OCI-LY3 (cell line): ENCODE measurements around the gene EXD3.

Source experiments
- H2AFZ ChIP-seq: fragments of 200-600, 300-600 bp; shearing (Covaris generic); 2 replicates; pipeline ENCODE4 v1.6.0; 2014; ENCODE audit warnings: antibody characterized with exemption, low read depth, low read length
- H3K27ac ChIP-seq: fragments of 200-600, 300-600 bp; sonication (generic); 2 replicates; pipeline ENCODE4 v1.5.1; 2014; ENCODE audit warnings: mild to moderate bottlenecking, low read length, moderate library complexity, mixed read lengths
- H3K27me3 ChIP-seq: fragments of 200-600, 300-600 bp; sonication (generic); 2 replicates; pipeline ENCODE4 v1.6.1; 2014; ENCODE audit warnings: low read depth, low read length, mixed read lengths
- H3K36me3 ChIP-seq: fragments of 200-600, 300-600 bp; sonication (generic); replicated peaks from 2 replicates; pipeline ENCODE3; 2014; ENCODE audit warnings: low read depth, low read length, mixed read lengths
- H3K4me1 ChIP-seq: fragments of 300-600, 200-600 bp; sonication (generic); 2 replicates; pipeline ENCODE4 v1.6.1; 2014; ENCODE audit warnings: low read length, mixed read lengths
- H3K4me2 ChIP-seq: fragments of 200-600, 300-600 bp; sonication (generic); 2 replicates; pipeline ENCODE4 v1.6.1; 2014; ENCODE audit warnings: low read length, mixed read lengths
- H3K4me3 ChIP-seq: fragments of 300-600, 200-600 bp; sonication (generic); 2 replicates; pipeline ENCODE4 v1.5.1; 2014; ENCODE audit warnings: antibody characterized with exemption, mild to moderate bottlenecking, low read length, moderate library complexity
- H3K79me2 ChIP-seq: fragments of 300-600, 200-600 bp; shearing (Covaris generic); 2 replicates; pipeline ENCODE4 v1.6.1; 2014; ENCODE audit warnings: mild to moderate bottlenecking, low read length, mixed read lengths
- H3K9ac ChIP-seq: fragments of 300-600, 200-600 bp; shearing (Covaris generic); 2 replicates; pipeline ENCODE4 v1.6.0; 2014; ENCODE audit warnings: mild to moderate bottlenecking, low read length, moderate library complexity
- H3K9me3 ChIP-seq: fragments of 200-600, 300-600 bp; shearing (Covaris generic); 2 replicates; pipeline ENCODE4 v1.6.1; 2014; ENCODE audit warnings: low read length, mixed read lengths; ENCODE audit not compliant: insufficient read depth
- H4K20me1 ChIP-seq: fragments of 200-600, 300-600 bp; sonication (generic); 2 replicates; pipeline ENCODE4 v1.6.1; 2016; ENCODE audit warnings: low read length, mixed read lengths; ENCODE audit not compliant: insufficient read depth
- EZH2phosphoT487 ChIP-seq: fragments of 200-600 bp; shearing (Covaris generic); IDR thresholded peaks from 2 replicates; pipeline ENCODE4 v1.6.1; 2018; ENCODE audit warnings: antibody characterized with exemption, mixed run types, low read depth
- TF ChIP-seq, protein P1 (sequence below): fragments of 200-600, 300-600 bp; sonication (generic); IDR thresholded peaks from 2 replicates; pipeline ENCODE4 v1.5.1; 2014; ENCODE audit warnings: antibody characterized with exemption, low read length, low read depth

EXD3 gene

DNA sequence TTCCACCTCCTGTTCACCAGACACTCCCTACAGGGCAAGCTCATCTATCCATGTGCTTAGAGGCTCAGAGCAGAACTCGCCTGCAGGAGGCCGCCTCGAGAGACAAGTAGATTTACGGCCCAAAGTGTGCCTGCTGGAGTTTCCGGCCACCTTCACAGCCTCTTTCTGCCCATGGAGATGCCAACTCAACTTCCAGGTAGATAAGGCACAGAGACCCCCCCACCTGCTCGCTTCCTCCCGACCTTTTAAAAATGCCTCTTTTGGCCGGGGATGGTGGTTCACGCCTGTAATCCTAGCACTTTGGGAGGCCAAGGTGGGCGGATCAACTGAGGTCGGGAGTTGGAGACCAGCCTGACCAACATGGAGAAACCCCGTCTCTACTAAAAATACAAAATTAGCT is 46.6 kb downstream of the EXD3 start:
- H3K27me3 ChIP-seq = no peaks in the 10 kb centered on the region
- H3K4me3 ChIP-seq = no peak overlapping the region
- H3K79me2 ChIP-seq = no peaks in the 10 kb centered on the region
- H3K9me3 ChIP-seq = no peaks in the 10 kb centered on the region
- H3K9ac ChIP-seq = no peak overlapping the region
- no peak overlapping the region for H2AFZ ChIP-seq
- H3K4me2 ChIP-seq = no peak overlapping the region
- H3K4me1 ChIP-seq = no peaks in the 10 kb centered on the region
- TF ChIP-seq, protein P1, sequence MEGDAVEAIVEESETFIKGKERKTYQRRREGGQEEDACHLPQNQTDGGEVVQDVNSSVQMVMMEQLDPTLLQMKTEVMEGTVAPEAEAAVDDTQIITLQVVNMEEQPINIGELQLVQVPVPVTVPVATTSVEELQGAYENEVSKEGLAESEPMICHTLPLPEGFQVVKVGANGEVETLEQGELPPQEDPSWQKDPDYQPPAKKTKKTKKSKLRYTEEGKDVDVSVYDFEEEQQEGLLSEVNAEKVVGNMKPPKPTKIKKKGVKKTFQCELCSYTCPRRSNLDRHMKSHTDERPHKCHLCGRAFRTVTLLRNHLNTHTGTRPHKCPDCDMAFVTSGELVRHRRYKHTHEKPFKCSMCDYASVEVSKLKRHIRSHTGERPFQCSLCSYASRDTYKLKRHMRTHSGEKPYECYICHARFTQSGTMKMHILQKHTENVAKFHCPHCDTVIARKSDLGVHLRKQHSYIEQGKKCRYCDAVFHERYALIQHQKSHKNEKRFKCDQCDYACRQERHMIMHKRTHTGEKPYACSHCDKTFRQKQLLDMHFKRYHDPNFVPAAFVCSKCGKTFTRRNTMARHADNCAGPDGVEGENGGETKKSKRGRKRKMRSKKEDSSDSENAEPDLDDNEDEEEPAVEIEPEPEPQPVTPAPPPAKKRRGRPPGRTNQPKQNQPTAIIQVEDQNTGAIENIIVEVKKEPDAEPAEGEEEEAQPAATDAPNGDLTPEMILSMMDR = no peak
- TF ChIP-seq EZH2phosphoT487 = no peak
- H3K36me3 ChIP-seq = no peaks in the 10 kb centered on the region
- H3K27ac ChIP-seq = no peak overlapping the region
- H4K20me1 ChIP-seq = no peaks in the 10 kb centered on the region

DNA sequence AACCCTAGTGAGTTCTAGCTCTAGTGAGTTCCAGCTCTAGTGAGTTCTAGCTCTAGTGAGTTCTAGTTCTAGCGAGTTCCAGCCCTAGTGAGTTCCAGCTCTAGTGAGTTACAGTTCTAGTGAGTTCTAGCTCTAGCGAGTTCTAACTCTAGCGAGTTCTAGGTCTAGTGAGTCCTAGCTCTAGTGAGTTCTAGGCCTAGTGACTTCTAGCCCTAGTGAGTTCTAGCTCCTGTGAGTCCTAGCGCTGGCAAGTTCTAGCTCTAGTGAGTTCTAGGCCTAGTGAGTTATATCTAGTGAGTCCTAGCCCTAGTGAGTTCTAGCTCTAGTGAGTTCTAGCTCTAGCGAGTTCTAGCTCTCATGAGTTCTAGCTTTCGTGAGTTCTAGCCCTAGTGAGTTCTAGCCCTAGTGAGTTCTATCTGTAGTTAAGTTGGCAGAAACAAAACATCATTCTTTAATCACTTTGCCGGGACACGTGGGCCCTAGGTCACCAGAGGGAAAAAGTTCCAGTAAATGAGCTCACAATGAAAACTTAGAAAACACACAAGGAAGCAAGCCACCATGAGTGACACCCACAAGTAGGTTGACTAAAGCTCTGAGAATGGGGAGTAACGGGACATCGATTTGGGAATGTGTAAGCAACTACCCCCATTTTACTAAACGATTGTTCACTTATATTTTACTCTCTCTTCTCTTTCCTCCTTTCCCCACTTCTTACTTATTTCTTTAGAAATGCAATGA is 47.5 kb downstream of the EXD3 start:
- H3K36me3 ChIP-seq = no peaks in the 10 kb centered on the region
- no peak overlapping the region for H3K4me3 ChIP-seq
- TF ChIP-seq EZH2phosphoT487 = no peak
- TF ChIP-seq, protein P1 = no peak
- no peaks in the 10 kb centered on the region for H4K20me1 ChIP-seq
- no peak overlapping the region for H3K9ac ChIP-seq
- H3K9me3 ChIP-seq = no peaks in the 10 kb centered on the region
- no peaks in the 10 kb centered on the region for H3K79me2 ChIP-seq
- no peak overlapping the region for H2AFZ ChIP-seq
- H3K4me2 ChIP-seq = no peak overlapping the region
- no peaks in the 10 kb centered on the region for H3K4me1 ChIP-seq
- H3K27ac ChIP-seq = no peak overlapping the region
- H3K27me3 ChIP-seq = no peaks in the 10 kb centered on the region

DNA sequence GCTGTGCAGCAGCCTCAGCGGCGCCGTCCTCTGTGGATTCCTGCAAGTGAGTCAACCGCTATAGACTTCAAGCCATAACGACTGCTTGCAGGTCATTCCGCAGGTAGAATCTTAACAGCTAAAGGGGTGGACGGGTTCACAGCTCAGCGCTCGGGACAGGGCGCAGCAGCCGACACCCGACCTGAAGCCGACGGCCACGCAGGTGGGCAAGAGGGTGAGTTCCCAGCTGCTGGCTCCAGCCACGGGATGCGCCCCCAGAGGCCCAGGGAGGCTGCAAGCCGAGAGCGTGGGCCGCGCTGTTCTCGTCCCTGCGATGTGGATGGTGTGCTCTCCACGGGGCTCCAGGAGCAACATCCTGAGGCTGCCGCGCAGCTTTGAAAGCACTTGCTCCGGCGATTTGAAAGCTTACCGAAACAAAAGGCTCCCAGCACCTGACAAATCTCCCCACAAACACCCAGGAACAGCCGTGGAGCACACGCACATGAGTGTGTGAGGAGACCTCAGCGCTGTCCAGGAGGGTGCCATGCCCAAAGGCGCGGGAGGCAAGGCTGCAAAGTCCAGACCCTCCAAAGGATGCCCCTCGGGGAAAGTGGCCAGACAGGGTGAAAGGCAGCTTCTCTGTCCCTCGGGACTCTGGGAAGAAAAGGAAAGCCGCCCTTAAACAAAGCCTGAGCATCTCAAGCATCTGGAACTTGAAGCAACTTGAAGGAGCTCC is 48.7 kb downstream of the EXD3 start:
- no peak overlapping the region for H3K9ac ChIP-seq
- no peaks in the 10 kb centered on the region for H3K36me3 ChIP-seq
- no peak overlapping the region for H3K4me2 ChIP-seq
- H3K4me1 ChIP-seq = no peaks in the 10 kb centered on the region
- H3K9me3 ChIP-seq = no peaks in the 10 kb centered on the region
- no peak for TF ChIP-seq EZH2phosphoT487
- TF ChIP-seq, protein P1 = no peak
- no peak overlapping the region for H3K27ac ChIP-seq
- H3K4me3 ChIP-seq = no peak overlapping the region
- H2AFZ ChIP-seq = no peak overlapping the region
- no peaks in the 10 kb centered on the region for H3K79me2 ChIP-seq
- no peaks in the 10 kb centered on the region for H4K20me1 ChIP-seq
- H3K27me3 ChIP-seq = no peaks in the 10 kb centered on the region

DNA sequence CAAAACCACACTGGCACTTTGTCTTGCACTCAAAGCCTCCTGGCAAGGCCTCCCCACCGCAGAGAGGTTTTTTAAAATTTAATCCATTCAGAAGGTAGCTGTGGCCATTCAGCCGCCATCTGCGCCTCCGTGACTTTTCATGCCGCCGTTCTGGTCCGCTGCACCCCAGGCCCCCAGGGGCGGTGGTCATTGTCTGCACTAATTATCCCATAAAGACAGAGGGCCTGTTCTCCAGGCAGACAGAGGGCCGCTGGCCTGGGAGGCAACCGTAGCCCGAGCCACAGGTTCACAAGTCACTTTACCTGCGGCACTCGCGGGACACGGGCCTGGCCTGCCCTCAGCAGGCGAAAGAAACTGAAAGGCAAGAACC is 49.4 kb downstream of the EXD3 start:
- no peaks in the 10 kb centered on the region for H4K20me1 ChIP-seq
- H2AFZ ChIP-seq = no peak overlapping the region
- H3K9ac ChIP-seq = no peak overlapping the region
- H3K4me1 ChIP-seq = no peaks in the 10 kb centered on the region
- H3K79me2 ChIP-seq = no peaks in the 10 kb centered on the region
- no peak overlapping the region for H3K4me2 ChIP-seq
- TF ChIP-seq, protein P1 = no peak
- no peak for TF ChIP-seq EZH2phosphoT487
- H3K4me3 ChIP-seq = no peak overlapping the region
- no peaks in the 10 kb centered on the region for H3K27me3 ChIP-seq
- no peaks in the 10 kb centered on the region for H3K36me3 ChIP-seq
- H3K9me3 ChIP-seq = no peaks in the 10 kb centered on the region
- no peak overlapping the region for H3K27ac ChIP-seq
